Measurements from ENCODE around the gene AQP5. TPM values are rescaled to one million over a fixed set of nuclear protein-coding genes. Genes with fewer than 3 reads are reported as not detected.

Gene AQP5
- total RNA-seq, 6 experiments from 2014 or later: not detected

GRCh38 chr12:49951411-49952240 is 10.0 kb upstream of the AQP5 start:
- no peaks in the 10 kb centered on the region for H3K9me3 Mint-ChIP-seq
- no peaks in the 10 kb centered on the region for H3K36me3 Mint-ChIP-seq (ENCODE audit: low read depth)
- H3K27ac Mint-ChIP-seq: no peak overlapping the region
- H3K4me3 Mint-ChIP-seq: no peak overlapping the region
- H3K27me3 Mint-ChIP-seq (ENCODE audit: insufficient read depth): peaks cover 48% of the 10 kb centered on the region
- no peaks in the 10 kb centered on the region for H3K4me1 Mint-ChIP-seq (ENCODE audit: low read depth)
- TF ChIP-seq CTCF (IDR thresholded peaks at IDR 0.05): no peak
- no peak for DNase-seq

GRCh38 chr12:49952391-49953055 is 9.1 kb upstream of the AQP5 start:
- DNase-seq: no peak
- peaks cover 46% of the 10 kb centered on the region for H3K27me3 Mint-ChIP-seq (ENCODE audit: insufficient read depth)
- TF ChIP-seq CTCF (IDR thresholded peaks at IDR 0.05): no peak

GRCh38 chr12:49953151-49953550 is 8.5 kb upstream of the AQP5 start:
- H3K27me3 Mint-ChIP-seq (ENCODE audit: insufficient read depth): peaks cover 44% of the 10 kb centered on the region
- no peak for DNase-seq
- no peak overlapping the region for H3K4me3 Mint-ChIP-seq
- no peaks in the 10 kb centered on the region for H3K9me3 Mint-ChIP-seq
- no peaks in the 10 kb centered on the region for H3K4me1 Mint-ChIP-seq (ENCODE audit: low read depth)
- no peak overlapping the region for H3K27ac Mint-ChIP-seq
- no peaks in the 10 kb centered on the region for H3K36me3 Mint-ChIP-seq (ENCODE audit: low read depth)
- no peak for TF ChIP-seq CTCF (IDR thresholded peaks at IDR 0.05)

More at GRCh38 chr12:49952391-49953055, 9.1 kb upstream of the AQP5 start:
- H3K27ac Mint-ChIP-seq: no peak overlapping the region
- no peaks in the 10 kb centered on the region for H3K36me3 Mint-ChIP-seq (ENCODE audit: low read depth)
- no peak overlapping the region for H3K4me3 Mint-ChIP-seq
- no peaks in the 10 kb centered on the region for H3K4me1 Mint-ChIP-seq (ENCODE audit: low read depth)
- no peaks in the 10 kb centered on the region for H3K9me3 Mint-ChIP-seq

DNA sequence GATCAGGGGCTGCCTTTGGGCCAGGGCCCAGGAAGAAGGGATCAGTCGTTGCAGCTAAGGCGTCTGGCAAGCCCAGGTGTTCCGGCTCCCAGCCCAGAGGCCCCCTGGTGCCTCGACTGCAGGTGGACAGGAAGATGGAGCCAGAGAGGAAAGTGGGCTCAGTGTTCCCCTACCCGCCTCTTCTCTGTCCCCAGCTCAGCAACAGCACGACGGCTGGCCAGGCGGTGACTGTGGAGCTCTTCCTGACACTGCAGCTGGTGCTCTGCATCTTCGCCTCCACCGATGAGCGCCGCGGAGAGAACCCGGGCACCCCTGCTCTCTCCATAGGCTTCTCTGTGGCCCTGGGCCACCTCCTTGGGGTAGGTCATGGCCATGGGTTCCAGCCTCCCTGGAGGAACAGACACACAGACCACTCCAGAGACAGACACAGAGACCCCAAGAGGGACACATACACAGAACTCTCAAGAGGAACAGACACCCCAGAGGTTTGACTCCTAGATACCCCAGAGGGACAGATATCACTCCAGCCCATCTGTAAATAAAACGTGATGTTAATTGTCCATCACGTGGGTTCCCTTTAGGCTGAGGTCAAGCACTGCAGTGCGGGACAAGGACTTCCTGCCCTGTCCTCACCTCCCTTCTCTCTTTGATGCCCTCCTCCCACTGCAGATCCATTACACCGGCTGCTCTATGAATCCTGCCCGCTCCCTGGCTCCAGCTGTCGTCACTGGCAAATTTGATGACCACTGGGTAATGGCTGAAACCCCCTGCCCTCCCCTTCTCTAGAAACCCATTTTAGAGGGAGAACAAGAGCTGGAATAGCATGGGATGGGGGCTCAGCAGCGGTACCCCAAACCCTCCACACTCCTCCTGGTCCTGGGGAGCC is 7.5 kb upstream of the AQP5 start:
- no peak overlapping the region for H3K4me3 Mint-ChIP-seq
- no peak for DNase-seq
- peaks cover under 1% of the 10 kb centered on the region for H3K4me1 Mint-ChIP-seq (ENCODE audit: low read depth)
- H3K9me3 Mint-ChIP-seq: no peaks in the 10 kb centered on the region
- no peak overlapping the region for H3K27ac Mint-ChIP-seq
- peaks cover 39% of the 10 kb centered on the region for H3K27me3 Mint-ChIP-seq (ENCODE audit: insufficient read depth)
- no peaks in the 10 kb centered on the region for H3K36me3 Mint-ChIP-seq (ENCODE audit: low read depth)
- TF ChIP-seq CTCF (IDR thresholded peaks at IDR 0.05): no peak

All from HFFc6 (cell line).